Stimulated activated CD8-positive, alpha-beta memory T cell treated with anti-CD3 and anti-CD28 coated beads, Interleukin-15, amount 100 ng/mL, for 1 hour (primary cell): ENCODE data around the gene CHST6.
"Not testable (repeated sequence)": the region's sequence is repeated elsewhere in the genome, so short reads cannot be mapped to it uniquely, and the experiment has no call there.

ENCODE experiments used
- DNase-seq: peaks from one replicate; pipeline ENCODE4 v3.0.0-alpha.2; 2020; ENCODE audit warnings: low read depth

Gene CHST6

GRCh38 chr16:75475420-75475847 lies 19.8 kb downstream of the CHST6 start:
- DNase-seq = no peak

GRCh38 chr16:75472908-75473877 lies 22.0 kb downstream of the CHST6 start:
- no peak for DNase-seq

DNA sequence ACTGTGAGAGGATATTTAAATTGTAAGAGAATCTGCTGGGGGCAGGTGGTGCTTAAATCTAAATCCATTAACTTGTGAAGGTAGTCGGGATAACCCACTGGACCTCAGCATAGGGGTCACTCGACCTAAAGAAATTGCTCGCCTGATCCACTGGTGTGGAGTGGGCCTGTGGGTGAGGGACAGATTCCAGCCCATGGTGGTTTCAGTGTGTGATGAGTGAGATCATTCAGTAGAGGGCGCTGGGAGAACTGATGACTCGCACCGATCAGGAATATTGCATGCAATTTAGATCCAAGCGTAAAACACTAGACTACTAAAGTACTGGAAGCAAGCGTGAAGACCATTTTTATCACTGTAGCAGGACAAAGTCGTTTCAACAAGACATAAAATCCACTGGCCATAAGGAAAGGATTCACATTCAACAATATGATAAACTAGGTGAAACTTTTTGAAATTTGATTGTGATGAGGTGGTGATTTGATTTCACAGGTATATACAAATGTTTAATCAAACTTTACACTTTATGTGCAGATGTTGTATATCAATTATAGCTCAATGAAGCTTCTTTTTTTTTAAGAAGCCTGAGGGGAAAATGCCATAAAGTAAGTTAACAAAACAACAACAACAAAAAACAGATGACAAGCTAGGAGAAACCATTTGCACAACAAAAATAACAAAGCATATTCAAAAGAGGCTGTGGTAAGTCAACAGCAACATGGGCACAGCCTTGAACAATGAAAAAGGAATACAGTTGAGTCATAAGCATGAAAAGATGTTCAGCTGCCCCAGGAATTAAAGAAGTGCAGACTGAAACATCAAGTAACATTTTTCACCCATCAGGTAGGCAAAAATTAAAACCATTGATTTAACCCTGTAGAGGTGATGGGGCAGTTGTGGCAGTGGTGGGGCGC lies 23.3 kb downstream of the CHST6 start:
- DNase-seq = no peak

- no peak for DNase-seq
Observed at GRCh38 chr16:75466760-75467159, 28.5 kb downstream of the CHST6 start.

- peak; percentile 96 for DNase-seq
Observed at GRCh38 chr16:75464122-75464918, 30.9 kb downstream of the CHST6 start, which contains the start of gene TMEM170A. TMEM170A (minus strand) TSS chr16:75464689; CDS start chr16:75464600, 89 bp downstream.

GRCh38 chr16:75463389-75464121 lies 31.7 kb downstream of the CHST6 start:
- not testable (repeated sequence) for DNase-seq

- no peak for DNase-seq
Observed at GRCh38 chr16:75462806-75463205, 32.4 kb downstream of the CHST6 start.

- no peak for DNase-seq
Observed at GRCh38 chr16:75461575-75461974, 33.7 kb downstream of the CHST6 start.

DNA sequence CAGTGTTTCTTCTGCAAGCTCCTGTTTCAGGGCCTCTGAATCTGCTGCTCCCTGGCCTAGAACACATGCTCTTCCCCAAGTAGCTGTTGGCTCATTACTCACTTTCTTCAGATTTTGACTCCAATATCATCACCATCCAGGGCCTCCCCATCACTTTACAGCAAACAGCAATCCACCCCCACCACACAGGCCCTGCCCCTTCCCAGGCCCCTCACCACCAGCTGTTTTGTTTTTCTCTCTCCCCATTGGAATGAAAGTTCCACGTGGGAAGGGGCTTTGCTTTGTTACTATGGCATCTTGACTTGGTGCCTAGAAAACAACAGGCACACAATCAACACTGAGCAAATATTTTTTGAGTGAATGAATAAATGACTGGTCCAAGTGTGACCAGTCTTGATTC lies 34.8 kb downstream of the CHST6 start:
- no peak for DNase-seq

- DNase-seq = no peak
Observed at GRCh38 chr16:75459691-75460090, 35.5 kb downstream of the CHST6 start.

DNA sequence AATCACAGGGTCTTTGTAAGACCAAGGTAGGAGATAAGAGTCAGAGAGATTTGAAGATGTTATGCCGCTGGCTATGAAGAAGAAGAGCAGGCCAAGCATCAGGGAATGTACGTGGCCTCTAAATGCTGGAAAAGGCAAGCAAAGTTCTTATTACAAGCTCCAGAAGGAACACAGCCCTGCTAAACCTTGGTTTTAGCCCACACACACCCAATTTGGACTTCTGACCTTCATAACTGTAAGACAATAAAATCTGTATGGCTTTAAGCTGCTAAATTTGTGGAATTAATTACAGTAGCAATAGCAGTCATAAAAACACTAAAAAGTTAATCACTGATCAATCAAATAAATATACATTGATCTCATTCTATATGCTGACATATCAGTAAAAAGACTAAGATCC lies 36.8 kb downstream of the CHST6 start:
- no peak for DNase-seq

DNA sequence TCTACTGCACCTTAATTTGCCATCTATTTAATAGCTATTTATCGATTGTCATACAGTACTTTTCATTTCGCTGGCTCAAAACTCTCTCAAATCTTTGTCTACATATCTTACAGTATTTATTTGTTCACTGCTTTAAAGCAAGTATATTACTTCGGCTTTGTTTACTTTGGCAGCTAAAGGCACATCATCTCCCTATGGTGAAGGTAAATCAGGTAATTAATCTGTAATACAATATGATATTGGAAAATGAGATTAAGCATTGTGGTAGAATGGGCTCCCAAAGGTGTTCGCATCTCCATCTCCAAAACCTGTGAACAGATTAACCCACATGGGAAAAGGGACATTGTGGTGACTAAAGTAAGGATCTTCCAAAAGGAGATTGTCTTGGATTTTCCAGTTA lies 37.2 kb downstream of the CHST6 start:
- no peak for DNase-seq

DNA sequence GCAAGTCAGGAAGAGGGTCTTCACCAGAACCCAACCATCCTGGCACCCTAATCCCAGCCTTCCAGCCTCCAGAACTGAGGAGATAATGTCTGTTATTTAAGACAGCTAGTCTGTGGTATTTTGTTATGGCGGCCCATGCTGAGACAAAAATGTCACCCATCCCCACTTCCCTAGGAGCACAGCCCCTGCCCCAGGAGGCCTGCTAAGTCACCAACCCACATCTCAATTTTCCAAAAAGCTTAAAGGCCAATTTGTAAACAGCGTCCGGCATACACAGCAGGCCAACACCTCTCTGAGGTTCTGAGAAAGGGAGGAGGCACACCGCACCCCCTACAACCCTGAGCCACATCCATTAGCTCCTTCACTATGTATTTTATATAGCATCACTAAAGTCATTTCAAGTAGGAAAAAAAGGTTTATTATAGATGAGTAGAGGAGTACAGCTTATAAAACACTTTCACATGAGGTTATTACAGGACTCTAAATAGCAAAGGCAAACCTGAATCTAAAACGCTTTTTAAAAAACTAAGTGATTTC lies 37.7 kb downstream of the CHST6 start:
- no peak for DNase-seq

DNA sequence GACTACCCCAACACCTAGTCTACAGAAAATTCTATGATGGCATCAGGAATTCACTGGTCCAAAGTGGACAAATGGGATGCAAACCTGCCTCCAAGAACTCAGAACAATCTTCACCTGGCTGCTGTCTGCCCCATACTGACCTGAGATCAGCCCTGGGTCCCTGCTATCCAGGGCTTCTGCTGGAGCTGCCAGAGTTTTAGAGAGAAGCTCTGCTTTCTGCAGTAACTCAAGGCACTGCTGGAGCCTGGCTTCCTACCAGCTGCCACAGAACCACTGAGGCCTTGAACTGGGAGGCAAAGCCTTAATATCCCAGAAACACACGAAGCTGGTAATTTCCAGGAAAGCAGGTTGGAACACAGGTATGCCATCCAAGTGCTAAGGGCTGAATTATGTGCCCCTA lies 38.3 kb downstream of the CHST6 start:
- DNase-seq = no peak

DNA sequence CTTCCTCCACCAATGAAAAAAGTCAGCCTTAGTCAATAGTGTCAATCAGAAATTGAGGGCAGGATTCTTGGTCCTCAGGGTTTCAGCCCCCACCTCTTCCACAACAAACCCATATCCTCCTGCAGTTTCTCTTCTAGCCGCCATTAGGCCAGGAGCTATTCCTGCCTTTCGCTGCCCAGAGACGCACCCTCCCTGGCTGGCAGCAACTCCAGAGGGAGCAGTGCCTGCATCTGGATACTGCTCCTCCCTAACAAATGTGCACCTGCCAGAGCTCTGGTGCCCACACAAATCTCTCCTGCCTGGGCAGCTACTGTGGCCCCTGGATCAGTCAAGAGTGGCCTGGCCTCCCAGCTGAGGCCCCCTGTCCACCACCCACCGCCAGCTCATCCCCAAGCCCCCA lies 38.8 kb downstream of the CHST6 start:
- DNase-seq = not testable (repeated sequence)

DNA sequence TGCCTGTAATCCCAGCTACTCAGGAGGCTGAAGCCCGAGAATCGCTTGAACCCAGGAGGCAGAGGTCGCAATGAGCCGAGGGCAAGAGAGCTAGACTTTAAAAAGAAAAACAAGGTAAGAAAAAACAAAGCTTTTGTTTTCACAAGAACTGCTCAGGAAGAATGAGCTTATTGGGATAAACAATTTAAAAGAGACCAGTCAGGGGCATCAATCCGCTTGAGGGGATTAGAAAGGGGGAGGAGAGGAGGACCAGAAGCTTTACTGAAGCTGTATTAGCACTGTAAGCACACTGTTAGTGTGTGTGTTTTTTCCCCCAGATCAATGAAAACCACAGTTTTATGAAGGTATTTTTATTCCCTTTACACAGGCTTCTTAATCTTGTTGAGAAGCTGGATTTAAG lies 39.6 kb downstream of the CHST6 start:
- DNase-seq = no peak

DNA sequence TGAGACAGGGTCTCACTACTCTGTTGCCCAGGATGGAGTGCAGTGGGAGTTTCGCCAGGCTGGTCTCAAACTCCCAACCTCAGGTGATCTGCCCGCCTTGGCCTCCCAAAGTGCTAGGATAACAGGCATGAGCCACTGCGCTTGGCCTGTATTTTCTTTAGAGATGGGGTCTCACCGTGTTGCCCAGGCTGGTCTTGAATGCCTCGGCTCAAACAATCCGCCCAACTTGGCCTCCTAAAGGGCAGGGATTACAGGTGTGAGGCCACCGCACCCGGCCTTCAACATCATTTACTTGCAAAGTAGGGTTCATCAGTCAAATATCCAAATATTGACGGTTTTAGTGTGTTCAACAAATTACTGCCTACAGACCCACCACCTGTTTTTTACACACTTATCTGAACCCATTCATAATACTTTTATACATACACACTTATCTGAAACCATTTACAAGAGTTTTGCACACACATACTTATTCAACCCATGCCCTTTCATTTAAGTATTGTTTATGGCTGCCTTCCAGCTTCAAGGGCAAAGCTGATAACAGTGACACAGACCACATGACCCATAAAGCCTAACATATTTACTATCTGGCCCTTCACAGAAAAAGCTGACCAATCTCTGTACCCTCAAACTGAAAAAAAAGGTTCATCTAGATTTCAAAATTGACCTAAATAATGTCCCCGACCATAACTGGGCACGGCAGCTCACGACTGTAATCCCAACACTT lies 42.6 kb downstream of the CHST6 start:
- DNase-seq = no peak

DNA sequence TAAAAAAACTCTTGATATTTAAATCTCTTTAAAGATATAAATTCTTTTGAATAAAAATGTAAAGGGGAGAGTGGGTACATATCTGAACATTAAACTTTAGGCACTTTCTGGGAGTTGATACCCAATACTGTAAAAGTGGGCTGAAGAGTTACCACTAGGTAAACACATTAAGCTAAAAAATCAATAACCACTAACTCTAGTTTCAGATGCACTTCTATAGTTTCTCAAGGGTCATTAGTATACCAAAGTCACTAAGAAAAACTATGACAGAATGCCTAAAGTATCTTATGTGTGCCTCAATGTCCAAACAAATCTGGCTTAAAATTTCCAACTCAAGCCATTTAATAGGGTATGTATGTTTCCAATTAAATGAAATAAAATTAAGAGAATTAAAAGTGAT lies 48.8 kb downstream of the CHST6 start:
- DNase-seq = no peak

DNA sequence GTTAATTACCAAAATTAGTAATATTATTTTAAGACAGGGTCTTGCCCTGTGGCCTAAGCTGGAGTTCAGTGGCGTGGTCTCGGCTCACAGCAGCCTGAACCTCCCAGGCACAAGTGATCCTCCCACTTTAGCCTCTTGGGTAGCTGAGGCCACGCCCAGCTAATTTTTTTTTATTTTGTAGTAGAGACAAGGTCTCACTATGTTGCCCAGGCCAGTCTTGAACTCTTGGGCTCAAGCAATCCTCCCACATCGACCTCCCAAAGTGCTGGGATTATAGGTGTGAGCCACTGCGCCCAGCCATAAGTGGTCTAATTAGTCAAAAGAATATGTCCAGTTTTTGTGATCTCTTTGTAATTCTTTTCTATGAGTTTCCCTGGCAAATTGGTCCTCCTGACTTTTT lies 49.9 kb downstream of the CHST6 start:
- DNase-seq = no peak

DNA sequence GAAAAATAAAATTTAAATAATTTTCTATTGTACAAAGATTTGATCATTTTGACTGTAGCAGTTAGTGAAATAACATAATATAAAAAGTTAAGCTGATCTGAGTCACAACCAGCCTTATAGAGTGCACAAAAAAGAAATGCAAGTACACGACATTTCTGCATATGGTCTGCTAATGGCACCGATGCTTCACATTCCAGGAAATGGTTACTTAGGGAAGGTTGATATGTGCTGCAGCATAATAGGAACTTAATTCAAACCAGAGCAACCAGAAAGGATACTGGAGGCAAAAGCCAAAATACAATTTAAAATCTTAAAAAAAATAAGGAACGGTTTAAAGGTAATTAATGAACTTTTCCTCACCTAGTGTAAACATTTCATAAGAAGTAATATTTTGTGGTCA lies 51.9 kb downstream of the CHST6 start:
- DNase-seq = no peak
